C4-2B (cell line): ENCODE measurements around the gene INTS7.
"Not testable (repeated sequence)": the region's sequence is repeated elsewhere in the genome, so short reads cannot be mapped to it uniquely, and the experiment has no call there.

Experiments used
- CTCF ChIP-seq: fragments of 450-650 bp; conservative IDR thresholded peaks from 2 replicates; pipeline ENCODE4 v1.5.1; 2017; ENCODE audit warnings: mild to moderate bottlenecking
- ZFX ChIP-seq: fragments of 450-650 bp; IDR thresholded peaks from 2 replicates; pipeline ENCODE4 v1.6.1; 2017

- not testable (repeated sequence) for TF ChIP-seq CTCF, ZFX
These were observed 7.6 kb downstream of the INTS7 start for GRCh38 chr1:212027727-212028126.
